ENCODE measurements around the gene SIGLEC6.

- no peak for TF ChIP-seq CTCF (IDR thresholded peaks at IDR 0.05)
- no peak for TF ChIP-seq POLR2A (IDR thresholded peaks at IDR 0.05)
Observed at GRCh38 chr19:51559240-51559639, 27.8 kb upstream of the SIGLEC6 start.

Data from testis (tissue), 2 donors.